Keratinocyte (primary cell): ENCODE results near the gene CTDSP2. TPM values are rescaled to one million over a fixed set of nuclear protein-coding genes. Genes with fewer than 3 reads are reported as not detected.

Experiments used
- DNase-seq: peaks from one replicate; pipeline ENCODE4 v3.0.0-alpha.2; 2011; ENCODE audit warnings: low read depth, missing footprints, low spot score
- FAIRE-seq: peaks from 2 replicates; lab custom pipeline; 2011; peaks lifted over from hg19 to GRCh38; lab: Jason Lieb, UNC
- H2AFZ ChIP-seq: 2 replicates; pipeline ENCODE4 v1.6.0; 2012; ENCODE audit warnings: low read length, control low read depth, inconsistent platforms; ENCODE audit not compliant: control insufficient read depth
- H3K27ac ChIP-seq: 2 replicates; pipeline ENCODE4 v1.5.1; 2011; ENCODE audit warnings: low read length; ENCODE audit not compliant: control insufficient read depth, insufficient read depth
- H3K27me3 ChIP-seq: 3 replicates; pipeline ENCODE4 v1.6.0; 2011; ENCODE audit warnings: low read length; ENCODE audit not compliant: control insufficient read depth, insufficient read depth; ENCODE audit errors: extremely low read depth
- H3K36me3 ChIP-seq, 2 experiments: 2 replicates in 1 of 2; 3 replicates in 1 of 2; pipeline ENCODE4 v1.5.1; 2011; ENCODE audit warnings: low read length in 2 of 2, mild to moderate bottlenecking in 1 of 2; ENCODE audit not compliant: control insufficient read depth in 2 of 2, insufficient read depth in 2 of 2; ENCODE audit errors: extremely low read depth in 1 of 2
- H3K4me1 ChIP-seq: 3 replicates; pipeline ENCODE4 v1.5.1; 2011; ENCODE audit warnings: low read length; ENCODE audit not compliant: control insufficient read depth, insufficient read depth; ENCODE audit errors: extremely low read depth
- H3K4me2 ChIP-seq: 3 replicates; pipeline ENCODE4 v1.6.0; 2011; ENCODE audit warnings: low read depth, low read length; ENCODE audit not compliant: control insufficient read depth, insufficient read depth; ENCODE audit errors: extremely low read depth
- H3K4me3 ChIP-seq, 3 experiments: fragments of 200-600 bp in 1 of 3; sonication (generic) in 1 of 3; 2 replicates in 2 of 3; 3 replicates in 1 of 3; pipeline ENCODE4 v1.5.1; 2011 to 2016; ENCODE audit warnings: low read length in 3 of 3, mild to moderate bottlenecking in 3 of 3, control low read depth in 2 of 3, inconsistent platforms in 1 of 3, low read depth in 1 of 3, mixed read lengths in 1 of 3, mixed run types in 1 of 3, moderate library complexity in 1 of 3; ENCODE audit not compliant: control insufficient read depth in 2 of 3, insufficient read depth in 2 of 3; ENCODE audit errors: extremely low read depth in 1 of 3
- H3K79me2 ChIP-seq: 2 replicates; pipeline ENCODE4 v1.6.0; 2012; ENCODE audit warnings: low read length; ENCODE audit not compliant: control insufficient read depth, insufficient read depth
- H3K9ac ChIP-seq: 3 replicates; pipeline ENCODE4 v1.6.0; 2011; ENCODE audit warnings: low read length; ENCODE audit not compliant: control insufficient read depth, insufficient read depth; ENCODE audit errors: extremely low read depth
- H3K9me1 ChIP-seq: 3 replicates; pipeline ENCODE4 v1.6.0; 2011; ENCODE audit warnings: low read length; ENCODE audit not compliant: control insufficient read depth, insufficient read depth; ENCODE audit errors: extremely low read depth
- H3K9me3 ChIP-seq: 2 replicates; pipeline ENCODE4 v1.5.1; 2012; ENCODE audit warnings: low read depth, low read length; ENCODE audit not compliant: control insufficient read depth
- H4K20me1 ChIP-seq: 3 replicates; pipeline ENCODE4 v1.6.0; 2011; ENCODE audit warnings: low read length; ENCODE audit not compliant: control insufficient read depth, insufficient read depth; ENCODE audit errors: extremely low read depth
- EZH2 ChIP-seq: IDR thresholded peaks from one replicate; pipeline ENCODE4 v1.6.1; 2012; ENCODE audit warnings: inconsistent platforms, mild to moderate bottlenecking, low read length, moderate library complexity
- dilution Hi-C: fragments of 300-500 bp; cut with MboI; formaldehyde crosslinking; loops from one replicate; pipeline ENCODE4 v1.7.0; 2020; ENCODE audit warnings: low sequenced_read_pairs; ENCODE audit not compliant: extremely low pct_ligation_motif_present
- polyA plus RNA-seq, 5 experiments: library from polyadenylated mRNA; depleted of rRNA in 3 of 5; stranded (reverse) in 3 of 5; stranded (forward) in 1 of 5; unstranded in 1 of 5; fragments of >200 nt; gene quantifications; 1 replicate in 1 of 5; 2 replicates in 3 of 5; 3 replicates in 1 of 5; pipeline versions ENCODE4 v1.2.1 to v1.2.3, GENCODE V29; 2011 to 2012; ENCODE audit warnings: missing spikeins in 2 of 5, low read depth in 1 of 5, low replicate concordance in 1 of 5
- TF ChIP-seq, protein P1 (sequence below), 3 experiments: IDR thresholded peaks in 1 of 3; conservative IDR thresholded peaks in 1 of 3; optimal IDR thresholded peaks in 1 of 3; 2 replicates in 2 of 3; 3 replicates in 1 of 3; pipeline versions ENCODE3 to v1.5.1; 2011; ENCODE audit warnings: low read length in 3 of 3, mild to moderate bottlenecking in 3 of 3, moderate library complexity in 2 of 3, control low read depth in 1 of 3, inconsistent platforms in 1 of 3; ENCODE audit not compliant: insufficient read depth in 2 of 3; ENCODE audit errors: extremely low read depth in 1 of 3

Gene CTDSP2
- polyA plus RNA-seq, 1 donor (not counting 4 experiments of a cell fraction or from before 2014, with no cell fraction given): 54.6 TPM

- Histone ChIP-seq H3K9me3 (no peaks in the 10 kb centered on the region), H3K79me2 (no peaks in the 10 kb centered on the region), H3K4me2 (no peak overlapping the region), H3K4me1 (peaks cover 7% of the 10 kb centered on the region), H4K20me1 (no peaks in the 10 kb centered on the region), H2AFZ (no peak overlapping the region), H3K9me1 (no peaks in the 10 kb centered on the region), H3K9ac (no peak overlapping the region), H3K4me3 (no peak overlapping the region), H3K27ac (no peak overlapping the region), H3K36me3 (no peaks in the 10 kb centered on the region), H3K27me3 (peaks cover 7% of the 10 kb centered on the region)
- FAIRE-seq (no peak), DNase-seq (no peak)
- dilution Hi-C loops: no loop called here
- TF ChIP-seq, protein P1, sequence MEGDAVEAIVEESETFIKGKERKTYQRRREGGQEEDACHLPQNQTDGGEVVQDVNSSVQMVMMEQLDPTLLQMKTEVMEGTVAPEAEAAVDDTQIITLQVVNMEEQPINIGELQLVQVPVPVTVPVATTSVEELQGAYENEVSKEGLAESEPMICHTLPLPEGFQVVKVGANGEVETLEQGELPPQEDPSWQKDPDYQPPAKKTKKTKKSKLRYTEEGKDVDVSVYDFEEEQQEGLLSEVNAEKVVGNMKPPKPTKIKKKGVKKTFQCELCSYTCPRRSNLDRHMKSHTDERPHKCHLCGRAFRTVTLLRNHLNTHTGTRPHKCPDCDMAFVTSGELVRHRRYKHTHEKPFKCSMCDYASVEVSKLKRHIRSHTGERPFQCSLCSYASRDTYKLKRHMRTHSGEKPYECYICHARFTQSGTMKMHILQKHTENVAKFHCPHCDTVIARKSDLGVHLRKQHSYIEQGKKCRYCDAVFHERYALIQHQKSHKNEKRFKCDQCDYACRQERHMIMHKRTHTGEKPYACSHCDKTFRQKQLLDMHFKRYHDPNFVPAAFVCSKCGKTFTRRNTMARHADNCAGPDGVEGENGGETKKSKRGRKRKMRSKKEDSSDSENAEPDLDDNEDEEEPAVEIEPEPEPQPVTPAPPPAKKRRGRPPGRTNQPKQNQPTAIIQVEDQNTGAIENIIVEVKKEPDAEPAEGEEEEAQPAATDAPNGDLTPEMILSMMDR (optimal IDR thresholded peaks at IDR 0.05 in 1 of 3, IDR thresholded peaks at IDR 0.05 in 1 of 3, conservative IDR thresholded peaks at IDR 0.05 in 1 of 3; ENCODE audit: extremely low read depth in 1 of 3, insufficient read depth in 2 of 3, low read length in 3 of 3): no peak
- TF ChIP-seq EZH2: no peak
Measured at GRCh38 chr12:57854965-57855364, 8.4 kb upstream of the CTDSP2 start.

DNA sequence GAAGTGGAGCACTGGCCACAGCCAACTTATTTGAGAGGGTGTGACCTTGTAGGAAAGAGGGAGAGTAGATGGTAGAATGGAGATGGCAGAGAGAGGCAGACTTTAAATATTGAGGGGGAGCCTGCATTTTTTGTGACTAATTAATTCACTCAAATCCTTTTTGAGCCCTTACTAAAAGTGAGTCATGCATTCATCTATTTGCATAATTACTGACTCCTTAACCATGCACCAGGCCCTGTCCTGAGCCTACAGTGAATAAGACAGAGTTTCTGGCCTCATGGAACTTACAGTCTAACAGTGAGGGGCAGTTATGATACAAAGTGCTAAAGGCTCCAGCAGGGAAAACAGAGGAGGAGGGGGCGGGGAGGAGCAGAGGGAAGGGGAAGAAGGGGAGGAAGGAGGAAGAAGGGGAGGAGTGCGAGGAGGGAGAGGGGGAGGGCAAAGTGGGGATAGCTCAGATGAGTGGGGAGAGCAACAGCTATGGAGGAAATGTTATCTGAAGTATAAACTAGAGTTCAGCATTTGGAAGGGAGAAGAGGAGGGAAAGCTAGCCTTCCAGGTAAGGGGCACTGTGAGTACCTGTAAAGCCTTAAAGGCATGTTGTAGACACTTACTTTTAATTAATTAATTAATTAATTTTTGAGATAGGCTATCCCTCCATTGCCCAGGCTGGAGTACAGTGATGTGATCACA lies 7.5 kb upstream of the CTDSP2 start:
- Histone ChIP-seq H3K36me3 (no peaks in the 10 kb centered on the region), H3K4me3 (no peak overlapping the region), H3K27ac (no peak overlapping the region), H3K9me3 (no peaks in the 10 kb centered on the region), H3K79me2 (no peaks in the 10 kb centered on the region), H3K27me3 (peaks cover 7% of the 10 kb centered on the region), H3K4me1 (peaks cover 7% of the 10 kb centered on the region), H2AFZ (no peak overlapping the region), H4K20me1 (no peaks in the 10 kb centered on the region), H3K9ac (no peak overlapping the region), H3K9me1 (no peaks in the 10 kb centered on the region), H3K4me2 (no peak overlapping the region)
- DNase-seq (no peak), FAIRE-seq (no peak)
- TF ChIP-seq EZH2: no peak
- TF ChIP-seq, protein P1 (optimal IDR thresholded peaks at IDR 0.05 in 1 of 3, IDR thresholded peaks at IDR 0.05 in 1 of 3, conservative IDR thresholded peaks at IDR 0.05 in 1 of 3; ENCODE audit: extremely low read depth in 1 of 3, insufficient read depth in 2 of 3, low read length in 3 of 3): no peak
- dilution Hi-C loops: no loop called here
